H1 (cell line): ENCODE results near the gene CMSS1. TPM values are rescaled to one million over a fixed set of nuclear protein-coding genes. Genes with fewer than 3 reads are reported as not detected.

Experiments used
- CTCF ChIA-PET: fragments of 300-600 bp; sonication (Branson Sonifier 250); formaldehyde crosslinking; loops from one replicate; lab custom pipeline; 2021; ENCODE audit not compliant: partially characterized antibody; lab: Charles Lee
- POLR2A ChIA-PET: fragments of 300-600 bp; sonication (Branson Sonifier 250); formaldehyde crosslinking; loops from one replicate; lab custom pipeline; 2021; ENCODE audit warnings: inconsistent platforms; ENCODE audit not compliant: partially characterized antibody; lab: Charles Lee
- DNase-seq, 2 experiments: peaks; one replicate each; pipeline versions ENCODE4 v3.0.0 to v3.0.0-alpha.2; 2010 to 2022; ENCODE audit warnings: low spot score in 2 of 2, low read depth in 1 of 2, mixed read lengths in 1 of 2
- FAIRE-seq: peaks from 2 replicates; lab custom pipeline; 2011; peaks lifted over from hg19 to GRCh38; lab: Jason Lieb, UNC
- H2AFZ ChIP-seq: 2 replicates; pipeline ENCODE4 v1.8.1; 2012; ENCODE audit warnings: low read length, inconsistent platforms
- H2AK5ac ChIP-seq: 2 replicates; pipeline ENCODE4 v1.6.1; 2013; ENCODE audit warnings: low read depth, low read length
- H2BK120ac ChIP-seq: replicated peaks from 2 replicates; pipeline ENCODE3; 2013; ENCODE audit warnings: low read depth, low read length, inconsistent platforms
- H2BK12ac ChIP-seq: 2 replicates; pipeline ENCODE4 v1.6.1; 2013; ENCODE audit warnings: low read depth, low read length
- H2BK15ac ChIP-seq: 2 replicates; pipeline ENCODE4 v1.6.1; 2013; ENCODE audit warnings: low read length
- H2BK20ac ChIP-seq: 2 replicates; pipeline ENCODE4 v1.6.1; 2013; ENCODE audit warnings: low read length
- H2BK5ac ChIP-seq: 2 replicates; pipeline ENCODE4 v1.6.1; 2013; ENCODE audit warnings: low read depth, low read length
- H3K14ac ChIP-seq: 2 replicates; pipeline ENCODE4 v1.6.1; 2013; ENCODE audit warnings: inconsistent platforms; ENCODE audit not compliant: insufficient read length
- H3K18ac ChIP-seq: 2 replicates; pipeline ENCODE4 v1.6.1; 2013; ENCODE audit warnings: low read length; ENCODE audit errors: extremely low read depth
- H3K23ac ChIP-seq: 2 replicates; pipeline ENCODE4 v1.6.1; 2013; ENCODE audit warnings: inconsistent platforms; ENCODE audit not compliant: insufficient read length
- H3K23me2 ChIP-seq: 2 replicates; pipeline ENCODE4 v1.6.1; 2013; ENCODE audit warnings: low read depth, low read length
- H3K27ac ChIP-seq: 2 replicates; pipeline ENCODE4 v1.6.1; 2011; ENCODE audit warnings: low read depth, low read length, inconsistent platforms
- H3K27me3 ChIP-seq, 4 experiments: replicated peaks in 1 of 4; 1 replicate in 1 of 4; 2 replicates in 3 of 4; pipeline versions ENCODE4 v1.6.1 to v1.8.1; 2011 to 2013; ENCODE audit warnings: low read length in 3 of 4, mild to moderate bottlenecking in 3 of 4, inconsistent platforms in 2 of 4, mixed read lengths in 2 of 4, moderate library complexity in 1 of 4; ENCODE audit not compliant: control insufficient read depth in 3 of 4, insufficient read depth in 3 of 4; ENCODE audit errors: extremely low read depth in 1 of 4
- H3K36me3 ChIP-seq, 4 experiments: 2 replicates each; pipeline versions ENCODE4 v1.6.1 to v1.8.1; 2011 to 2013; ENCODE audit warnings: mild to moderate bottlenecking in 4 of 4, low read length in 3 of 4, moderate library complexity in 2 of 4, control low read depth in 1 of 4, inconsistent platforms in 1 of 4; ENCODE audit not compliant: insufficient read depth in 4 of 4, control insufficient read depth in 2 of 4
- H3K4ac ChIP-seq: replicated peaks from 2 replicates; pipeline ENCODE3; 2013; ENCODE audit warnings: low read length, low read depth, mixed read lengths, inconsistent platforms; ENCODE audit not compliant: insufficient read length
- H3K4me1 ChIP-seq, 4 experiments: replicated peaks in 1 of 4; 1 replicate in 1 of 4; 2 replicates in 3 of 4; pipeline versions ENCODE4 v1.6.1 to v1.8.1; 2011 to 2013; ENCODE audit warnings: low read length in 3 of 4, inconsistent platforms in 2 of 4, mixed read lengths in 1 of 4; ENCODE audit not compliant: insufficient read depth in 4 of 4, control insufficient read depth in 3 of 4
- H3K4me2 ChIP-seq, 2 experiments: 2 replicates each; pipeline versions ENCODE4 v1.6.1 to v1.8.1; 2011 to 2013; ENCODE audit warnings: low read depth in 2 of 2, low read length in 2 of 2, control low read depth in 1 of 2, inconsistent platforms in 1 of 2, mild to moderate bottlenecking in 1 of 2; ENCODE audit not compliant: insufficient read depth in 1 of 2
- H3K4me3 ChIP-seq, 4 experiments: fragments of 200-600, 300-600 bp in 1 of 4; sonication (generic), shearing (Covaris generic), sonication (Bioruptor Twin) in 1 of 4; 2 replicates each; pipeline versions ENCODE4 v1.5.1 to v1.8.1; 2011 to 2016; ENCODE audit warnings: low read length in 4 of 4, low read depth in 3 of 4, control low read depth in 2 of 4, inconsistent platforms in 2 of 4, mild to moderate bottlenecking in 2 of 4, mixed read lengths in 1 of 4, moderate library complexity in 1 of 4; ENCODE audit not compliant: insufficient read depth in 2 of 4; ENCODE audit errors: extremely low read depth in 1 of 4
- H3K56ac ChIP-seq: replicated peaks from 2 replicates; pipeline ENCODE3; 2013; ENCODE audit warnings: low read depth, mild to moderate bottlenecking, mixed read lengths, low read length, inconsistent platforms; ENCODE audit not compliant: insufficient read length
- H3K79me1 ChIP-seq: 2 replicates; pipeline ENCODE4 v1.6.1; 2013; ENCODE audit warnings: low read depth, low read length, control low read depth
- H3K79me2 ChIP-seq, 2 experiments: 2 replicates each; pipeline versions ENCODE4 v1.6.1 to v1.8.1; 2012 to 2013; ENCODE audit warnings: low read length in 2 of 2, mild to moderate bottlenecking in 2 of 2, inconsistent platforms in 1 of 2; ENCODE audit not compliant: insufficient read depth in 2 of 2, control insufficient read depth in 1 of 2
- H3K9ac ChIP-seq, 4 experiments: replicated peaks in 1 of 4; 1 replicate in 1 of 4; 2 replicates in 3 of 4; pipeline versions ENCODE4 v1.6.1 to v1.8.1; 2011 to 2013; ENCODE audit warnings: low read depth in 3 of 4, low read length in 3 of 4, control low read depth in 2 of 4, mild to moderate bottlenecking in 2 of 4, moderate library complexity in 2 of 4, inconsistent platforms in 1 of 4; ENCODE audit errors: extremely low read depth in 1 of 4
- H3K9me3 ChIP-seq, 2 experiments: 2 replicates each; pipeline versions ENCODE4 v1.6.1 to v1.8.1; 2012 to 2013; ENCODE audit warnings: mild to moderate bottlenecking in 2 of 2, moderate library complexity in 2 of 2, control low read depth in 1 of 2, inconsistent platforms in 1 of 2, low read depth in 1 of 2, low read length in 1 of 2, mixed read lengths in 1 of 2; ENCODE audit not compliant: insufficient read depth in 2 of 2
- H4K20me1 ChIP-seq, 2 experiments: replicated peaks in 1 of 2; 2 replicates each; pipeline versions ENCODE3 to v1.8.1; 2011 to 2013; ENCODE audit warnings: inconsistent platforms in 2 of 2, low read length in 2 of 2, mild to moderate bottlenecking in 1 of 2; ENCODE audit not compliant: insufficient read depth in 2 of 2, control insufficient read depth in 1 of 2
- H4K5ac ChIP-seq: 2 replicates; pipeline ENCODE4 v1.6.1; 2013; ENCODE audit warnings: low read length, low read depth, mixed read lengths, inconsistent platforms; ENCODE audit not compliant: insufficient read length
- H4K8ac ChIP-seq: 2 replicates; pipeline ENCODE4 v1.8.0; 2013; ENCODE audit warnings: mild to moderate bottlenecking, moderate library complexity, low read length, inconsistent platforms; ENCODE audit not compliant: insufficient read depth; ENCODE audit errors: extremely low read depth
- H4K91ac ChIP-seq: replicated peaks from 2 replicates; pipeline ENCODE3; 2013; ENCODE audit warnings: low read length, mixed read lengths, inconsistent platforms; ENCODE audit not compliant: insufficient read length
- ATF2 ChIP-seq: IDR thresholded peaks from 2 replicates; pipeline ENCODE4 v1.6.1; 2012; ENCODE audit warnings: low read length, inconsistent platforms
- BRCA1 ChIP-seq: IDR thresholded peaks from 2 replicates; pipeline ENCODE4 v1.6.1; 2012; ENCODE audit warnings: low read depth, low read length, improper control_type of control experiment
- CEBPB ChIP-seq: IDR thresholded peaks from 2 replicates; pipeline ENCODE4 v1.6.1; 2012; ENCODE audit warnings: low read depth, low read length
- CHD2 ChIP-seq: IDR thresholded peaks from 2 replicates; pipeline ENCODE4 v1.6.1; 2012; ENCODE audit warnings: low read length, improper control_type of control experiment
- KDM5A ChIP-seq: fragments of 200-600 bp; IDR thresholded peaks from 2 replicates; pipeline ENCODE4 v1.7.1; 2012; ENCODE audit warnings: mild to moderate bottlenecking, low read length, inconsistent platforms, mixed read lengths
- PHF8 ChIP-seq: fragments of 200-600 bp; sonication (generic); conservative IDR thresholded peaks from 2 replicates; pipeline ENCODE4 v1.7.1; 2012; ENCODE audit warnings: low read depth, mild to moderate bottlenecking, inconsistent platforms, low read length, moderate library complexity
- WGBS, 2 experiments: shearing (Covaris generic) in 1 of 2; methylation state at CpG; one replicate each; pipeline versions ENCODE4 v1.1.6 to v1.1.7; 2013 to 2015; ENCODE audit warnings: low lambda C conversion rate in 2 of 2, mixed read lengths in 2 of 2, inconsistent platforms in 1 of 2, low coverage in 1 of 2, missing lambda C conversion rate in 1 of 2; ENCODE audit not compliant: insufficient replicate concordance in 2 of 2, insufficient coverage in 1 of 2, insufficient read length in 1 of 2; ENCODE audit errors: extremely low coverage in 1 of 2, missing lambda C conversion rate in 1 of 2; 5-methylcytosine and 5-hydroxymethylcytosine counted together
- polyA plus RNA-seq, 7 experiments: library from polyadenylated mRNA; depleted of rRNA in 3 of 7; stranded (reverse) in 5 of 7; unstranded in 2 of 7; fragments of >200 nt in 5 of 7; fragments of 200-250 nt in 2 of 7; gene quantifications; 1 replicate in 5 of 7; 2 replicates in 1 of 7; 4 replicates in 1 of 7; pipeline versions ENCODE4 v1.2.1 to v1.2.3, GENCODE V29; 2011 to 2013; ENCODE audit warnings: missing spikeins in 2 of 7, mixed read lengths in 2 of 7
- total RNA-seq: library from RNA; stranded (reverse); fragmentation: NEBNext Ultra II Directional; extraction: Animal tissue kit (Norgen Biotek cat#: 25700); gene quantifications from 2 replicates; pipeline ENCODE4 v1.2.1, GENCODE V29; 2021
- TF ChIP-seq, protein P1 (sequence below): IDR thresholded peaks from 2 replicates; pipeline ENCODE4 v1.6.1; 2012; ENCODE audit warnings: inconsistent platforms

CMSS1 gene
- total and polyA plus RNA-seq, 2 of the 8 experiments (the other 6 are each of a cell fraction or from before 2014, with no cell fraction given), result 15.2 to 75.1 TPM

- Histone ChIP-seq H4K5ac (no peak overlapping the region), H3K9ac (no peak overlapping the region), H3K27me3 (no peaks in the 10 kb centered on the region), H3K4me3 (no peak overlapping the region), H3K14ac (no peak overlapping the region), H3K4me1 (no peaks in the 10 kb centered on the region), H2BK15ac (no peak overlapping the region), H4K91ac (no peak overlapping the region), H3K18ac (no peak overlapping the region), H2BK20ac (no peak overlapping the region), H3K79me2 (no peaks in the 10 kb centered on the region), H2BK5ac (no peak overlapping the region), H2AK5ac (no peak overlapping the region), H3K4me2 (no peak overlapping the region), H3K4ac (no peak overlapping the region), H4K20me1 (no peaks in the 10 kb centered on the region), H3K23me2 (no peaks in the 10 kb centered on the region; the same call in 1 of the 2 replicates), H3K56ac (no peak overlapping the region), H4K8ac (no peak overlapping the region), H2BK120ac (no peak overlapping the region), H3K27ac (no peak overlapping the region), H3K9me3 (no peaks in the 10 kb centered on the region), H3K23ac (no peak overlapping the region), H2AFZ (no peak overlapping the region), H2BK12ac (no peak overlapping the region), H3K36me3 (no peaks in the 10 kb centered on the region), H3K79me1 (no peaks in the 10 kb centered on the region)
- POLR2A ChIA-PET, result no interaction called here
- CTCF ChIA-PET, result interaction anchor here (2.2 kb wide), 1 partner anchor 24 kb away, joined by 7 read pairs; no protein-coding TSS in a partner anchor
- FAIRE-seq (no peak), DNase-seq (no peak)
- TF ChIP-seq CEBPB (no peak), KDM5A (no peak), CHD2 (no peak), ATF2 (no peak), PHF8 (no peak), BRCA1 (no peak)
- TF ChIP-seq, protein P1, sequence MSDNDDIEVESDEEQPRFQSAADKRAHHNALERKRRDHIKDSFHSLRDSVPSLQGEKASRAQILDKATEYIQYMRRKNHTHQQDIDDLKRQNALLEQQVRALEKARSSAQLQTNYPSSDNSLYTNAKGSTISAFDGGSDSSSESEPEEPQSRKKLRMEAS, result no peak
- WGBS, 2 experiments, result 89% methylated on average over 2 of the region's 2 CpGs; no CpG with 5 or more reads in 1 of the 2 experiments
Observed at GRCh38 chr3:100099621-100100020, 282.0 kb downstream of the CMSS1 start.
